Gastroesophageal sphincter (tissue), 3 donors: ENCODE data around the gene PCK1.

ENCODE experiments used
- POLR2A ChIP-seq, 2 donors: fragments of 450-650 bp; IDR thresholded peaks; one replicate each; pipeline ENCODE4 v1.6.1; 2017; ENCODE audit warnings: antibody characterized with exemption in 2 of 2, mild to moderate bottlenecking in 2 of 2, moderate library complexity in 1 of 2
- POLR2AphosphoS5 ChIP-seq: sonication (generic); formaldehyde crosslinking; IDR thresholded peaks from one replicate; pipeline ENCODE4 v1.6.1; 2017; ENCODE audit warnings: antibody characterized with exemption
- TF ChIP-seq, protein P1 (sequence below), 4 experiments: fragments of 200-600 bp in 2 of 4; fragments of 450-650 bp in 2 of 4; sonication (generic) in 1 of 4; IDR thresholded peaks; one replicate each; pipeline ENCODE4 v1.5.1; 2017 to 2019; ENCODE audit warnings: antibody characterized with exemption in 4 of 4, mild to moderate bottlenecking in 2 of 4, moderate library complexity in 2 of 4

DNA sequence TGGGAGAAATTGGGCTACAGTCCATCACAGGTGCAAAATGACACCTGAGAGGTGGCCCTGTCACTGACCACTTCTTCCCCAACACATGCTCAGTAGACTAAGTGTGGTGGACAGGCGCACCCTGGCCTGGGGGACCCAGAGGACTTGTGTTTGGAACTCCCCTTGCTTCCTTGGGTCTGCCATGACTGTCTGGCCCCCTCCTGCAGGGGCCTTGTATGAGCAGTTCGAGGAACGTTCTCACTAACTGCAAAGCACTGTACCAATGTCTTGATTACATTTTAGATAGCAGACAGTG lies 4.0 kb upstream of the PCK1 start:
- TF ChIP-seq, protein P1, sequence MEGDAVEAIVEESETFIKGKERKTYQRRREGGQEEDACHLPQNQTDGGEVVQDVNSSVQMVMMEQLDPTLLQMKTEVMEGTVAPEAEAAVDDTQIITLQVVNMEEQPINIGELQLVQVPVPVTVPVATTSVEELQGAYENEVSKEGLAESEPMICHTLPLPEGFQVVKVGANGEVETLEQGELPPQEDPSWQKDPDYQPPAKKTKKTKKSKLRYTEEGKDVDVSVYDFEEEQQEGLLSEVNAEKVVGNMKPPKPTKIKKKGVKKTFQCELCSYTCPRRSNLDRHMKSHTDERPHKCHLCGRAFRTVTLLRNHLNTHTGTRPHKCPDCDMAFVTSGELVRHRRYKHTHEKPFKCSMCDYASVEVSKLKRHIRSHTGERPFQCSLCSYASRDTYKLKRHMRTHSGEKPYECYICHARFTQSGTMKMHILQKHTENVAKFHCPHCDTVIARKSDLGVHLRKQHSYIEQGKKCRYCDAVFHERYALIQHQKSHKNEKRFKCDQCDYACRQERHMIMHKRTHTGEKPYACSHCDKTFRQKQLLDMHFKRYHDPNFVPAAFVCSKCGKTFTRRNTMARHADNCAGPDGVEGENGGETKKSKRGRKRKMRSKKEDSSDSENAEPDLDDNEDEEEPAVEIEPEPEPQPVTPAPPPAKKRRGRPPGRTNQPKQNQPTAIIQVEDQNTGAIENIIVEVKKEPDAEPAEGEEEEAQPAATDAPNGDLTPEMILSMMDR (IDR thresholded peaks at IDR 0.05), result no peak
- TF ChIP-seq POLR2A (IDR thresholded peaks at IDR 0.05), result no peak
- TF ChIP-seq POLR2AphosphoS5, result no peak
